Measurements from ENCODE around the gene MMP1. TPM values are rescaled to one million over a fixed set of nuclear protein-coding genes. Genes with fewer than 3 reads are reported as not detected.

The MMP1 gene
- total and polyA plus RNA-seq, 2 of the 4 experiments (the other 2 are of a cell fraction) = 166 to 245 TPM

Other genes starting within 250 kb of the MMP1 start
- not detected in 2 replicates for gene MMP20, start 172.8 kb downstream of the MMP1 start, total RNA-seq (2012; rRNA removed)
- not detected in 2 replicates for gene MMP20, start 172.8 kb downstream of the MMP1 start, polyA plus RNA-seq (2012; rRNA removed)
- not detected in 2 replicates for gene MMP27, start 92.4 kb downstream of the MMP1 start, total RNA-seq (2012; rRNA removed)
- not detected in 2 replicates for gene MMP27, start 92.4 kb downstream of the MMP1 start, polyA plus RNA-seq (2012; rRNA removed)
- under 0.01 and 0.18 TPM in 2 replicates for gene MMP8, start 73.2 kb downstream of the MMP1 start, total RNA-seq (2012; rRNA removed)
- gene MMP8, start 73.2 kb downstream of the MMP1 start, polyA plus RNA-seq (2012; rRNA removed) = 0.05 and 0.11 TPM in 2 replicates
- not detected in 2 replicates for gene MMP10, start 17.5 kb downstream of the MMP1 start, total RNA-seq (2012; rRNA removed)
- not detected in 2 replicates for gene MMP10, start 17.5 kb downstream of the MMP1 start, polyA plus RNA-seq (2012; rRNA removed)
- gene MMP3, start 45.4 kb upstream of the MMP1 start, total RNA-seq (2012; rRNA removed) = under 0.01 and 0.28 TPM in 2 replicates
- gene MMP3, start 45.4 kb upstream of the MMP1 start, polyA plus RNA-seq (2012; rRNA removed) = 0.29 and 0.39 TPM in 2 replicates
- not detected in 2 replicates for gene MMP12, start 76.8 kb upstream of the MMP1 start, total RNA-seq (2012; rRNA removed)
- gene MMP12, start 76.8 kb upstream of the MMP1 start, polyA plus RNA-seq (2012; rRNA removed) = not detected in 2 replicates
- gene MMP13, start 157.6 kb upstream of the MMP1 start, total RNA-seq (2012; rRNA removed) = not detected in 2 replicates
- gene MMP13, start 157.6 kb upstream of the MMP1 start, polyA plus RNA-seq (2012; rRNA removed) = not detected in 2 replicates

Data from IMR-90 (cell line).